VCaP (cell line): ENCODE measurements around the gene SLX9.
"Not testable (repeated sequence)": the region's sequence is repeated elsewhere in the genome, so short reads cannot be mapped to it uniquely, and the experiment has no call there.

Source experiments
- H3K27ac ChIP-seq: fragments of 450-650 bp; 2 replicates; pipeline ENCODE4 v1.5.1; 2017
- CTCF ChIP-seq: fragments of 450-650 bp; conservative IDR thresholded peaks from 2 replicates; pipeline ENCODE4 v1.5.1; 2017; ENCODE audit warnings: mild to moderate bottlenecking, moderate library complexity

The SLX9 gene

GRCh38 chr21:44972301-44972814 is 32.5 kb downstream of the SLX9 start:
- 0 out of 2 replicates have a peak, but pooled peaks have one; percentile 10 for TF ChIP-seq CTCF
- no peak overlapping the region for H3K27ac ChIP-seq

- no peak for TF ChIP-seq CTCF
- no peak overlapping the region for H3K27ac ChIP-seq
Observed at GRCh38 chr21:44972821-44973220, 33.0 kb downstream of the SLX9 start.

- no peak for TF ChIP-seq CTCF
- no peak overlapping the region for H3K27ac ChIP-seq
Observed at GRCh38 chr21:44973598-44973997, 33.8 kb downstream of the SLX9 start.

GRCh38 chr21:44974676-44975075 is 34.8 kb downstream of the SLX9 start:
- no peak for TF ChIP-seq CTCF
- no peak overlapping the region for H3K27ac ChIP-seq

GRCh38 chr21:44975720-44976555 is 36.1 kb downstream of the SLX9 start:
- TF ChIP-seq CTCF, result no peak

GRCh38 chr21:44976556-44977393 is 36.9 kb downstream of the SLX9 start:
- TF ChIP-seq CTCF, result peak; percentile 60
- not testable (repeated sequence) for H3K27ac ChIP-seq

More at GRCh38 chr21:44975720-44976555, 36.1 kb downstream of the SLX9 start:
- no peak overlapping the region for H3K27ac ChIP-seq
